ENCODE measurements around the gene COL9A1.

DNA sequence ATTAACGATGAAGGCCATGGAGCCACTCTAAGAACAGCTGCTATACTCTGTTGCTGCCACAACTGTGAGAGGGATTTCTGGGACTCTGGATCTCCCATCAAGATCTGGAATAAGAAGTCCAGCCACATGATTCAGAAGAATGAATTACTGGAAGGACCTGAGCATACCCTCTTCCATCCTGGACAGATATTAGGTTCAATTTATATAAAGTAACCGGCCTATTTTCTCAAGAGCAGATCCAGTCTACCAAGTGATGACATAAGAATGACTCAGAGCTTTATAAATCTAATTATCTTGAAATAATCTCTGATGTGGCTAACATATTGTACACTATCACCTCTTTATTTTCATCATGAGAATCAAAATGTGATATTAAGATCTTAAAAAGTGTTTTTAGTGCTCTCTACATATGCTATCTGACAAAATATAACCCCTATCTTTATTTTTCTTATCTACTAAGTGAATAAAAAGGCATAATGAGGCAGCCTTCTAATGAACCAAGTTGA is 45.1 kb downstream of the COL9A1 start:
- TF ChIP-seq, protein P1, sequence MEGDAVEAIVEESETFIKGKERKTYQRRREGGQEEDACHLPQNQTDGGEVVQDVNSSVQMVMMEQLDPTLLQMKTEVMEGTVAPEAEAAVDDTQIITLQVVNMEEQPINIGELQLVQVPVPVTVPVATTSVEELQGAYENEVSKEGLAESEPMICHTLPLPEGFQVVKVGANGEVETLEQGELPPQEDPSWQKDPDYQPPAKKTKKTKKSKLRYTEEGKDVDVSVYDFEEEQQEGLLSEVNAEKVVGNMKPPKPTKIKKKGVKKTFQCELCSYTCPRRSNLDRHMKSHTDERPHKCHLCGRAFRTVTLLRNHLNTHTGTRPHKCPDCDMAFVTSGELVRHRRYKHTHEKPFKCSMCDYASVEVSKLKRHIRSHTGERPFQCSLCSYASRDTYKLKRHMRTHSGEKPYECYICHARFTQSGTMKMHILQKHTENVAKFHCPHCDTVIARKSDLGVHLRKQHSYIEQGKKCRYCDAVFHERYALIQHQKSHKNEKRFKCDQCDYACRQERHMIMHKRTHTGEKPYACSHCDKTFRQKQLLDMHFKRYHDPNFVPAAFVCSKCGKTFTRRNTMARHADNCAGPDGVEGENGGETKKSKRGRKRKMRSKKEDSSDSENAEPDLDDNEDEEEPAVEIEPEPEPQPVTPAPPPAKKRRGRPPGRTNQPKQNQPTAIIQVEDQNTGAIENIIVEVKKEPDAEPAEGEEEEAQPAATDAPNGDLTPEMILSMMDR (IDR thresholded peaks at IDR 0.05): no peak
- TF ChIP-seq POLR2AphosphoS5 (IDR thresholded peaks at IDR 0.05): no peak
- no peak for TF ChIP-seq POLR2A (IDR thresholded peaks at IDR 0.05)
